Measurements from ENCODE around the gene NDOR1. TPM values are rescaled to one million over a fixed set of nuclear protein-coding genes. Genes with fewer than 3 reads are reported as not detected.

NDOR1 gene
- polyA plus RNA-seq, 3 donors: 4.4 to 26.9 (median 5.2) TPM

DNA sequence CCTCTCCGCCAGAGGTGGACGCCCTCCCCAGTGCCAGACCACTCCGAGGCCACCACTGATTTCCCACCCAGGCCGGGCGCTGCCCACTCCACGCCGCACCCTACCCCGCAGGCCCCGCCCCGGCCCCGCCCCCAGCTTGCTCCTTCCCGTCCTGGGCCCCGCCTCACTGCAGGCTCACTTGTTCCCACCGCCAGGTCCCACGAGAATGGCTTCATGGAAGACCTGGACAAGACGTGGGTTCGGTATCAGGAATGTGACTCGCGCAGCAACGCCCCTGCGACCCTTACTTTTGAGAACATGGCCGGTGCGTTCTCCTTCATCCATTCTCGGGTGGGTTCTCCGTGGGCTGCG lies 42.2 kb upstream of the NDOR1 start:
- no peaks in the 10 kb centered on the region for H3K36me3 ChIP-seq (replicated peaks in 1 of 2; ENCODE audit: control insufficient read depth in 1 of 2, insufficient read depth in 2 of 2, low read length in 2 of 2)
- H3K4me2 ChIP-seq (replicated peaks; ENCODE audit: extremely low read depth, low read length, poor library complexity, severe bottlenecking): peak overlapping the region; percentile 58
- H3K4me1 ChIP-seq (ENCODE audit: control insufficient read depth in 1 of 2, insufficient read depth in 2 of 2, low read length in 2 of 2): peaks cover 3 to 10% of the 10 kb centered on the region in 2 donors
- peaks cover 64 to 97% (median 86%) of the 10 kb centered on the region in 3 donors for H3K27me3 Mint-ChIP-seq (ENCODE audit: low read depth in 3 of 3)
- H3K4me3 Mint-ChIP-seq: peak overlapping the region; percentile 48 to 84
- no peak for DNase-seq
- H3K27ac Mint-ChIP-seq: no peak overlapping the region
- no peaks in the 10 kb centered on the region for H3K36me3 Mint-ChIP-seq
- H3K4me3 ChIP-seq (replicated peaks in 1 of 3; ENCODE audit: low read depth in 2 of 3, low read length in 3 of 3): peak overlapping the region in 2 of 3 experiments; percentile 7 to 44
- no peak overlapping the region for H3K27ac ChIP-seq (ENCODE audit: low read depth in 1 of 2, low read length in 2 of 2)
- TF ChIP-seq, protein P1, sequence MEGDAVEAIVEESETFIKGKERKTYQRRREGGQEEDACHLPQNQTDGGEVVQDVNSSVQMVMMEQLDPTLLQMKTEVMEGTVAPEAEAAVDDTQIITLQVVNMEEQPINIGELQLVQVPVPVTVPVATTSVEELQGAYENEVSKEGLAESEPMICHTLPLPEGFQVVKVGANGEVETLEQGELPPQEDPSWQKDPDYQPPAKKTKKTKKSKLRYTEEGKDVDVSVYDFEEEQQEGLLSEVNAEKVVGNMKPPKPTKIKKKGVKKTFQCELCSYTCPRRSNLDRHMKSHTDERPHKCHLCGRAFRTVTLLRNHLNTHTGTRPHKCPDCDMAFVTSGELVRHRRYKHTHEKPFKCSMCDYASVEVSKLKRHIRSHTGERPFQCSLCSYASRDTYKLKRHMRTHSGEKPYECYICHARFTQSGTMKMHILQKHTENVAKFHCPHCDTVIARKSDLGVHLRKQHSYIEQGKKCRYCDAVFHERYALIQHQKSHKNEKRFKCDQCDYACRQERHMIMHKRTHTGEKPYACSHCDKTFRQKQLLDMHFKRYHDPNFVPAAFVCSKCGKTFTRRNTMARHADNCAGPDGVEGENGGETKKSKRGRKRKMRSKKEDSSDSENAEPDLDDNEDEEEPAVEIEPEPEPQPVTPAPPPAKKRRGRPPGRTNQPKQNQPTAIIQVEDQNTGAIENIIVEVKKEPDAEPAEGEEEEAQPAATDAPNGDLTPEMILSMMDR (IDR thresholded peaks at IDR 0.05): no peak
- H3K9me3 Mint-ChIP-seq: peaks cover 0 to 20% (median 5%) of the 10 kb centered on the region in 7 donors
- H3K79me2 ChIP-seq (ENCODE audit: insufficient read depth, low read length): no peaks in the 10 kb centered on the region
- intact Hi-C loops (cut with micrococcal nuclease): no loop called here
- H3K9ac ChIP-seq (ENCODE audit: insufficient read depth, low read length, poor library complexity, severe bottlenecking): no peak overlapping the region
- peaks cover 6% of the 10 kb centered on the region for H3K4me1 Mint-ChIP-seq
- H2AFZ ChIP-seq (ENCODE audit: insufficient read depth, low read depth, low read length, poor library complexity, severe bottlenecking): peak overlapping the region; percentile 46
- 37% methylated on average over 22 of the region's 26 CpGs for WGBS (ENCODE audit: insufficient coverage)
- peaks cover 0 to 12% of the 10 kb centered on the region in 2 donors for H3K9me3 ChIP-seq (replicated peaks in 1 of 2; ENCODE audit: control insufficient read depth in 1 of 2, insufficient read depth in 1 of 2, low read length in 2 of 2)
- H3K27me3 ChIP-seq (ENCODE audit: control insufficient read depth in 2 of 2, insufficient read depth in 2 of 2, low read length in 2 of 2): peaks cover 8 to 86% of the 10 kb centered on the region in 2 donors
- no peaks in the 10 kb centered on the region for H4K20me1 ChIP-seq (ENCODE audit: insufficient read depth, low read length)

DNA sequence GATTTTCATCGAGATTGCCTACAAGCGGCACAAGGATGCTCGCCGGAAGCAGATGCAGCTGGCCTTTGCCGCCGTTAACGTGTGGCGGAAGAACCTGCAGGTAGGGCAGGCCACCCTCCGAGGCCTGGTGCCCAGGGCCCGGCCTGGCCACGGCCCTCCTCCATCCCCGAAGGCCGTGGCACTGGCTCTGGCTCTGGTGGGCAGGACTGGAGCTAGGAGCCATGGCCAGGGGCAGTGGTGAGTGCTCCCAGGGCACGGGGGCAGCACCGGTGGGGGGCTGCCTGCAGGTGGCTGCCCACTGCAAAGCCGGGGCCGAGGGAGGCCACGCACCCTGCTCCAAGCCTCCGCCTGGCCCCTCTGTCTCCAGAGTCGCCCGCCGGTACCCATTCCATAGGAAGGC lies 41.7 kb upstream of the NDOR1 start:
- Mint-ChIP-seq H3K27me3 (ENCODE audit: low read depth in 3 of 3) (peaks cover 62 to 97% (median 84%) of the 10 kb centered on the region in 3 donors), H3K4me3 (peak overlapping the region in 1 of 2 donors; percentile 84), H3K9me3 (peaks cover 0 to 17% (median 5%) of the 10 kb centered on the region in 7 donors), H3K36me3 (no peaks in the 10 kb centered on the region), H3K4me1 (peaks cover 6% of the 10 kb centered on the region), H3K27ac (no peak overlapping the region)
- Histone ChIP-seq H3K27ac (ENCODE audit: low read depth in 1 of 2, low read length in 2 of 2) (no peak overlapping the region), H3K36me3 (replicated peaks in 1 of 2; ENCODE audit: control insufficient read depth in 1 of 2, insufficient read depth in 2 of 2, low read length in 2 of 2) (no peaks in the 10 kb centered on the region), H3K4me1 (ENCODE audit: control insufficient read depth in 1 of 2, insufficient read depth in 2 of 2, low read length in 2 of 2) (peaks cover 3 to 10% of the 10 kb centered on the region in 2 donors), H3K9me3 (replicated peaks in 1 of 2; ENCODE audit: control insufficient read depth in 1 of 2, insufficient read depth in 1 of 2, low read length in 2 of 2) (peaks cover 0 to 12% of the 10 kb centered on the region in 2 donors), H3K9ac (ENCODE audit: insufficient read depth, low read length, poor library complexity, severe bottlenecking) (no peak overlapping the region), H3K4me3 (replicated peaks in 1 of 3; ENCODE audit: low read depth in 2 of 3, low read length in 3 of 3) (no peak overlapping the region), H2AFZ (ENCODE audit: insufficient read depth, low read depth, low read length, poor library complexity, severe bottlenecking) (no peak overlapping the region), H4K20me1 (ENCODE audit: insufficient read depth, low read length) (no peaks in the 10 kb centered on the region), H3K27me3 (ENCODE audit: control insufficient read depth in 2 of 2, insufficient read depth in 2 of 2, low read length in 2 of 2) (peaks cover 8 to 82% of the 10 kb centered on the region in 2 donors), H3K79me2 (ENCODE audit: insufficient read depth, low read length) (no peaks in the 10 kb centered on the region), H3K4me2 (replicated peaks; ENCODE audit: extremely low read depth, low read length, poor library complexity, severe bottlenecking) (no peak overlapping the region)
- TF ChIP-seq, protein P1 (IDR thresholded peaks at IDR 0.05): no peak
- 90% methylated on average over 20 of the region's 22 CpGs for WGBS (ENCODE audit: insufficient coverage)
- intact Hi-C loops (cut with micrococcal nuclease): no loop called here
- no peak for DNase-seq

All from CD14-positive monocyte (primary cell).